Fibroblast of villous mesenchyme (primary cell): ENCODE measurements around the gene PLA2G4A. TPM values are rescaled to one million over a fixed set of nuclear protein-coding genes. Genes with fewer than 3 reads are reported as not detected.

Source experiments
- DNase-seq: peaks from one replicate; pipeline ENCODE4 v3.0.0-alpha.2; 2010; ENCODE audit warnings: low read depth
- H3K4me3 ChIP-seq: 2 replicates; pipeline ENCODE4 v1.5.1; 2011; ENCODE audit warnings: low read depth, mild to moderate bottlenecking, low read length
- total RNA-seq: library from RNA; depleted of rRNA; stranded (reverse); fragments of >200 nt; gene quantifications from 2 replicates; pipeline ENCODE4 v1.2.3, GENCODE V29; 2012
- TF ChIP-seq, protein P1 (sequence below): IDR thresholded peaks from 2 replicates; pipeline ENCODE4 v1.5.1; 2012; ENCODE audit warnings: low read depth, mild to moderate bottlenecking, low read length; ENCODE audit not compliant: insufficient read depth

Gene PLA2G4A
- total RNA-seq, 1 donor = 12.1 TPM

DNA sequence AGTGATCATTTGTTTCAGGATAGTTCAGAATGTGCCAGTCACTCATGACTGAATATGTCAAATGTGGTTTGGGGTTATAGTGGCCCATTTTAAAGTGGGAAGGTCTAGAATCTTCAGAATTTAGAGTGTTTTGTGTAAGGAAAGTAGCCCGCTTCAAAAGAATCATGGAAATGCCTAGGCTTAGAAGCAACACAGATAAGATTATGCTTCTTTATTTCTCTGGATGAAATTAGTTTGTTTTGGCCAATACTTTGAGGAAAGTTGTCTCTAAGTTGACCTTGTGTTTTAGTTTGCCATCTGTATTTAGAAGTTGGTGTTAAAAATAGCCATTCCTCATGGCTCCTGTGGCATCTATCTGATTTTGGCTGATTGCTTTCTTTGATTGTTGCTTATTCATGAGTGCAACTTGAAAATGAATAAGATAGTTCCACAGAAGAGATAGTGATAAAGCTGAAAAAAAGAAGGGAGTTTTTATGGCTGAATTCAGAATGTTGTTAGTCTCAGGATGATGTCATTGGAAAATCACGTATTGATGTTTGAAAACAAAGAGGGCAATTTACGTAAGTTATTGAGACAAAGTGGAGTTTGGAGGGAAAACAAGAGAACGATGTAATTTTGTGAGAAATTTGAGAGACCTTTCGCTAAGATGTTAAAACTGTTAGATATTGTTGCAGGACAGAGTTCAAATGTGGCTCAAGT, 71.9 kb downstream of the PLA2G4A start:
- TF ChIP-seq, protein P1, sequence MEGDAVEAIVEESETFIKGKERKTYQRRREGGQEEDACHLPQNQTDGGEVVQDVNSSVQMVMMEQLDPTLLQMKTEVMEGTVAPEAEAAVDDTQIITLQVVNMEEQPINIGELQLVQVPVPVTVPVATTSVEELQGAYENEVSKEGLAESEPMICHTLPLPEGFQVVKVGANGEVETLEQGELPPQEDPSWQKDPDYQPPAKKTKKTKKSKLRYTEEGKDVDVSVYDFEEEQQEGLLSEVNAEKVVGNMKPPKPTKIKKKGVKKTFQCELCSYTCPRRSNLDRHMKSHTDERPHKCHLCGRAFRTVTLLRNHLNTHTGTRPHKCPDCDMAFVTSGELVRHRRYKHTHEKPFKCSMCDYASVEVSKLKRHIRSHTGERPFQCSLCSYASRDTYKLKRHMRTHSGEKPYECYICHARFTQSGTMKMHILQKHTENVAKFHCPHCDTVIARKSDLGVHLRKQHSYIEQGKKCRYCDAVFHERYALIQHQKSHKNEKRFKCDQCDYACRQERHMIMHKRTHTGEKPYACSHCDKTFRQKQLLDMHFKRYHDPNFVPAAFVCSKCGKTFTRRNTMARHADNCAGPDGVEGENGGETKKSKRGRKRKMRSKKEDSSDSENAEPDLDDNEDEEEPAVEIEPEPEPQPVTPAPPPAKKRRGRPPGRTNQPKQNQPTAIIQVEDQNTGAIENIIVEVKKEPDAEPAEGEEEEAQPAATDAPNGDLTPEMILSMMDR = no peak
- H3K4me3 ChIP-seq = no peak overlapping the region

DNA sequence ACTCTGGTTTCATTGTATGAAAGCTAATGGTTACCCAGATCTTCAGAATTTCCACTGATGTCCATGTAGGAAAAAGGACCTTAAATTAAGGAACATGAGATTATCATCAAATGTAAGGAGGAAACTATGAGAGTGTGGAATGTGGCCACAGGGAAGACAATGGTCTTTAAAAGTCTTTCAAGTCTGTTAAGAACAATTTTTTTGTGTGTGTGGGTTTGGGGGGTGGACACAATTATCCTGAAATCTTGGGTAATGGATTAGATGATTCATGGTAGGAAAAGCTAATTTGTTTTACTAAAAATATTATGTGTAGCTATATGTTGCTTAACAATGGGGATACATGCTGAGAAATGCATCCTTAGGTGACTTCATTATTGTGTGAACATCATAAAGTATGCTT, 72.9 kb downstream of the PLA2G4A start:
- H3K4me3 ChIP-seq = no peak overlapping the region
- TF ChIP-seq, protein P1 = no peak
- DNase-seq = no peak

More for the DNA sequence above, 71.9 kb downstream of the PLA2G4A start:
- DNase-seq = peak; percentile 38

DNA sequence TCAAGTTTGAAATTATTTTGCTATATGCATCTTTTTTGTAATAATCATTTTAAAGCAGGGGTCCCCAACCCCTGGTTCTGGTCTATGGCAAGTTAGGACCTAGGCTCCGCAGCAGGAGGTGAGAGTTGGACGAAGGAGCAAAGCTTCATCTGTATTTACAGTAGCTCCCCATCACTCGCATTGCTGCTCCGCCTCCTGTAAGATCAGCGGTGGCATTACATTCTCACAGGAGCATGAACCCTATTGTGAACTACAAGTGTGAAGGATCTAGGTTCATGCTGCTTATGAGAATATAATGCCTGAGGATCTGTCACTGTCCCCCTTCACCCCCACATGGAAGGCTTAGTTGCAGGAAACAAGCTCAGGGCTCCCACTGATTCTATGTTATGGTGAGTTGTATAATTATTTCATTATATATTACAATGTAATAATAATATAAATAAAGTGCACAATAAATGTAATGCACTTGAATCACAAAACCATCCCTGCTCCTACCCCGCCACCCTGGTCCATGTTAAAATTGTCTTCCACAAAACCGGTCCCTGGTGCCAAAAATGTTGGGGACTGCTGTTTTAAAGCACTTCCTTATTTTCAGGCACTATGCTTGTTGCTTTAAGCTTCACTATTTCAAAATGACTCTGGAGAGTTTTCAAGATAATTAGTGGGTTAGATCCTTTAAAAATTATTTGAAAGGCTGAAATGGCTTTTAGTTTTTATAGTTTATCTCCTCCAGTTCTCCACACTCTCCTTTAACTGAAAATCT, 74.8 kb downstream of the PLA2G4A start:
- no peak for DNase-seq
- TF ChIP-seq, protein P1 = no peak

DNA sequence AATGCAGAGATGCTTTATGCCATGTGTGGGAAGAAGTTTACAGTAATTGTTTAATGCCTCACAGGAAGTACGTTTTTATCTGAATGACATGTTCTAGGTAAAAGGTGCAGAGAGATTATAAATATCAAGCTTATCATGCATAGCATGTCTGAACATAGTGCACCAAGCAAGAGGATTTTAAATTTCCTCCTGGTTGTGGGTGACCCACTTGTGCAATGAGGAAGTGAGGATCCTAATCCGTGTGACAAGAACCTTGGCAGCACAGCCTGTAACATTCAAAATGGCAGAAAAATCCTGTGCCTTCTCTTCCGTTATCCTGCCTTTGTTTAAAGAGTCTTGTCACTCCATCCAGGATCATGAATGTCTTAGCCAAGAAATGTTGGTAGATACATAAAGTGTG, 75.6 kb downstream of the PLA2G4A start:
- no peak overlapping the region for H3K4me3 ChIP-seq
- TF ChIP-seq, protein P1 = no peak
- DNase-seq = no peak

More for the DNA sequence above, 74.8 kb downstream of the PLA2G4A start:
- H3K4me3 ChIP-seq = no peak overlapping the region

DNA sequence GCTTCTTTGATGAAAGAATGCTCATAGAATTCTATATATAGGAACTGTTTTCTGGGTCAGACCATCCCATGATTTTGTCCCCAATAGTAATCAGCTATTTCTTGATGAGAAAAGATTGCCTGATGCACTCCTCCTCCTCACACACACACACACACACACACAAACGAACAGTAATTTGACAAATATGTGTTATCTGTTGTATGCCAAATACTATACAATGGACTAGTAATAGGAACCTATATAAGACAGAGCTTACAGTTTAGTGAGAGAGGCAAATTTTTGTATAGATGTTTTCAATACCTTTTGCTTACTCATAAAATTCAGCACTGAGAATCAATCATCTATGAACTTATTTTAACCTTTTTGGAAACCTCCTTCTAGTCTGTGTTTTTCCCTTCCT, 76.8 kb downstream of the PLA2G4A start:
- no peak for DNase-seq
- no peak overlapping the region for H3K4me3 ChIP-seq
- TF ChIP-seq, protein P1 = no peak

DNA sequence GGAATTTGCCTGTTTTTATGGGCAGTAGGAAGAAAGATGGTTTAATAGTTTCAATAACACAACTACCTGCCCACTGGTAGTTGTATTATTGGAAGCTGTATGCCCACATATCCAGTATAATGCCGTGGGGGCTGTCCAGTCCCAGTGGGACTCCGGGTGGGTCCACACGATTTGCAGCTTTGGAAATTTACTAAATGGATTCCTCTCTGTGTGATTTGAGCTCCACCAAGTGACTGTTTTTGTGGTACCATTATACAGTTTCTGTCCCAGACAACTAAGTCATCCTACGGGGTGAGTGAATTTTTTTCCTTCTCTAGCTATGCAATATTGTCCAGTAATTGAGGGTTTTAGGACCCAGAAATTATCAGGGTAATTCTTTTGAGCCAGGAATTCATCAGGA, 86.8 kb downstream of the PLA2G4A start:
- TF ChIP-seq, protein P1 = no peak
- DNase-seq = no peak
- no peak overlapping the region for H3K4me3 ChIP-seq
